Activated T-helper 17 cell treated with anti-CD3 and anti-CD28 coated beads, Interleukin-2, amount 50 U/mL, for 72 hours (primary cell): ENCODE data around the gene KRTAP9-6. TPM values are rescaled to one million over a fixed set of nuclear protein-coding genes. Genes with fewer than 3 reads are reported as not detected.
"Not testable (repeated sequence)": the region's sequence is repeated elsewhere in the genome, so short reads cannot be mapped to it uniquely, and the experiment has no call there.

ENCODE experiments used
- ATAC-seq: fragments of 150-1000 bp; cut with Tn5 transposase; replicated peaks from 2 replicates; pipeline ENCODE4 v1.10.0; 2021; ENCODE audit warnings: mild to moderate bottlenecking, moderate library complexity
- H3K27ac Mint-ChIP-seq: one replicate; pipeline ENCODE4 v1.8.0; 2022; ENCODE audit warnings: mixed read lengths
- H3K27me3 Mint-ChIP-seq: one replicate; pipeline ENCODE4 v1.8.0; 2022; ENCODE audit warnings: mixed read lengths
- H3K36me3 Mint-ChIP-seq: one replicate; pipeline ENCODE4 v1.8.0; 2022; ENCODE audit warnings: low read depth, mild to moderate bottlenecking, mixed read lengths
- H3K4me1 Mint-ChIP-seq: one replicate; pipeline ENCODE4 v1.8.0; 2022; ENCODE audit warnings: mixed read lengths
- H3K4me3 Mint-ChIP-seq: one replicate; pipeline ENCODE4 v1.8.0; 2022; ENCODE audit warnings: mild to moderate bottlenecking, mixed read lengths
- H3K9me3 Mint-ChIP-seq: one replicate; pipeline ENCODE4 v1.8.0; 2022; ENCODE audit warnings: mixed read lengths
- total RNA-seq, 2 donors: library from RNA; stranded (reverse); gene quantifications; one replicate each; pipeline ENCODE4 v1.2.3, GENCODE V29; 2022

Gene KRTAP9-6
- not detected for total RNA-seq

GRCh38 chr17:41265078-41265477, at the start of gene KRTAP9-6:
KRTAP9-6 (plus strand) TSS chr17:41265378; CDS start chr17:41265378, 0 bp downstream.
- Mint-ChIP-seq H3K4me3 (no peak within 1 kb of the TSS), H3K27me3 (peaks cover 18% of the 10 kb centered on the region), H3K27ac (no peak within 1 kb of the TSS), H3K4me1 (no peaks in the 10 kb centered on the region), H3K9me3 (no peaks in the 10 kb centered on the region), H3K36me3 (no peaks in the 10 kb centered on the region)
- no peak for ATAC-seq

GRCh38 chr17:41215681-41216080, 49.5 kb upstream of the KRTAP9-6 start:
- Mint-ChIP-seq H3K27ac (no peak overlapping the region), H3K36me3 (no peaks in the 10 kb centered on the region), H3K4me1 (peaks cover 5% of the 10 kb centered on the region), H3K4me3 (no peak overlapping the region), H3K9me3 (peaks cover 4% of the 10 kb centered on the region), H3K27me3 (peaks cover 11% of the 10 kb centered on the region)
- ATAC-seq: no peak

- Mint-ChIP-seq H3K27ac (no peak overlapping the region), H3K27me3 (peaks cover 10% of the 10 kb centered on the region), H3K9me3 (peaks cover 4% of the 10 kb centered on the region), H3K36me3 (no peaks in the 10 kb centered on the region), H3K4me3 (no peak overlapping the region), H3K4me1 (no peaks in the 10 kb centered on the region)
- ATAC-seq: no peak
Observed at GRCh38 chr17:41223821-41224220, 41.4 kb upstream of the KRTAP9-6 start.

GRCh38 chr17:41226051-41226450, 39.1 kb upstream of the KRTAP9-6 start:
- no peaks in the 10 kb centered on the region for H3K4me1 Mint-ChIP-seq
- no peak overlapping the region for H3K4me3 Mint-ChIP-seq
- H3K36me3 Mint-ChIP-seq: no peaks in the 10 kb centered on the region
- no peak overlapping the region for H3K27ac Mint-ChIP-seq
- peaks cover 7% of the 10 kb centered on the region for H3K27me3 Mint-ChIP-seq
- no peaks in the 10 kb centered on the region for H3K9me3 Mint-ChIP-seq
- ATAC-seq: no peak

- not testable (repeated sequence) for ATAC-seq, H3K9me3 Mint-ChIP-seq, H3K4me3 Mint-ChIP-seq, H3K27me3 Mint-ChIP-seq, H3K27ac Mint-ChIP-seq, H3K4me1 Mint-ChIP-seq, H3K36me3 Mint-ChIP-seq
Observed at GRCh38 chr17:41226598-41227095, 38.5 kb upstream of the KRTAP9-6 start, which contains the start of gene KRTAP9-2. KRTAP9-2 (plus strand) TSS chr17:41226648; CDS start chr17:41226655, 7 bp downstream.

- Mint-ChIP-seq H3K36me3 (no peaks in the 10 kb centered on the region), H3K27ac (no peak overlapping the region), H3K9me3 (no peaks in the 10 kb centered on the region), H3K4me3 (no peak overlapping the region), H3K27me3 (peaks cover 15% of the 10 kb centered on the region), H3K4me1 (no peaks in the 10 kb centered on the region)
- ATAC-seq: no peak
Observed at GRCh38 chr17:41230094-41230493, 35.1 kb upstream of the KRTAP9-6 start.

- ATAC-seq: no peak
Observed at GRCh38 chr17:41231731-41232130, 33.4 kb upstream of the KRTAP9-6 start.

GRCh38 chr17:41232399-41233105, 32.6 kb upstream of the KRTAP9-6 start, which contains the start of gene KRTAP9-3:
KRTAP9-3 (plus strand) TSS chr17:41232449; CDS start chr17:41232502, 53 bp downstream.
- not testable (repeated sequence) for ATAC-seq, H3K9me3 Mint-ChIP-seq, H3K4me3 Mint-ChIP-seq, H3K27ac Mint-ChIP-seq, H3K36me3 Mint-ChIP-seq, H3K4me1 Mint-ChIP-seq
- peaks cover 20% of the 10 kb centered on the region for H3K27me3 Mint-ChIP-seq

More at GRCh38 chr17:41231731-41232130, 33.4 kb upstream of the KRTAP9-6 start:
- Mint-ChIP-seq H3K27me3 (peaks cover 20% of the 10 kb centered on the region), H3K27ac (no peak overlapping the region), H3K9me3 (no peaks in the 10 kb centered on the region), H3K4me3 (no peak overlapping the region), H3K4me1 (no peaks in the 10 kb centered on the region), H3K36me3 (no peaks in the 10 kb centered on the region)

GRCh38 chr17:41237116-41237515, 28.1 kb upstream of the KRTAP9-6 start:
- H3K36me3 Mint-ChIP-seq, H3K4me3 Mint-ChIP-seq, H3K27ac Mint-ChIP-seq, H3K4me1 Mint-ChIP-seq, ATAC-seq, H3K9me3 Mint-ChIP-seq: not testable (repeated sequence)
- H3K27me3 Mint-ChIP-seq: peaks cover 21% of the 10 kb centered on the region

GRCh38 chr17:41237949-41238437, 27.2 kb upstream of the KRTAP9-6 start, which contains the start of gene KRTAP9-8:
KRTAP9-8 (plus strand) TSS chr17:41237999; CDS start chr17:41238052, 53 bp downstream.
- not testable (repeated sequence) for H3K9me3 Mint-ChIP-seq, H3K4me1 Mint-ChIP-seq, H3K4me3 Mint-ChIP-seq, H3K27ac Mint-ChIP-seq, H3K36me3 Mint-ChIP-seq, ATAC-seq
- peaks cover 19% of the 10 kb centered on the region for H3K27me3 Mint-ChIP-seq

GRCh38 chr17:41246995-41247787, 18.0 kb upstream of the KRTAP9-6 start:
- ATAC-seq, H3K4me3 Mint-ChIP-seq, H3K27ac Mint-ChIP-seq, H3K9me3 Mint-ChIP-seq, H3K27me3 Mint-ChIP-seq, H3K36me3 Mint-ChIP-seq, H3K4me1 Mint-ChIP-seq: not testable (repeated sequence)

- not testable (repeated sequence) for H3K27me3 Mint-ChIP-seq, H3K36me3 Mint-ChIP-seq, H3K4me3 Mint-ChIP-seq, H3K27ac Mint-ChIP-seq, ATAC-seq, H3K9me3 Mint-ChIP-seq, H3K4me1 Mint-ChIP-seq
Observed at GRCh38 chr17:41249637-41250240, 15.4 kb upstream of the KRTAP9-6 start, which contains the start of gene KRTAP9-4. KRTAP9-4 (plus strand) TSS chr17:41249687; CDS start chr17:41249721, 34 bp downstream.

- peaks cover 13% of the 10 kb centered on the region for H3K27me3 Mint-ChIP-seq
- no peak overlapping the region for H3K4me3 Mint-ChIP-seq
- no peak overlapping the region for H3K27ac Mint-ChIP-seq
- ATAC-seq: no peak
- no peaks in the 10 kb centered on the region for H3K9me3 Mint-ChIP-seq
- H3K4me1 Mint-ChIP-seq: no peaks in the 10 kb centered on the region
- no peaks in the 10 kb centered on the region for H3K36me3 Mint-ChIP-seq
Observed at GRCh38 chr17:41251261-41251660, 13.9 kb upstream of the KRTAP9-6 start.

GRCh38 chr17:41254861-41255260, 10.3 kb upstream of the KRTAP9-6 start:
- Mint-ChIP-seq H3K36me3 (no peaks in the 10 kb centered on the region), H3K4me1 (no peaks in the 10 kb centered on the region), H3K9me3 (no peaks in the 10 kb centered on the region), H3K4me3 (no peak overlapping the region), H3K27me3 (peaks cover 28% of the 10 kb centered on the region), H3K27ac (no peak overlapping the region)
- ATAC-seq: no peak
